Activated naive CD8-positive, alpha-beta T cell treated with anti-CD3 and anti-CD28 coated beads, Interleukin-2, amount 10 ng/mL, durations not matched to agents 7 days and 5 days (primary cell): ENCODE results near the gene SH3BP1. TPM values are rescaled to one million over a fixed set of nuclear protein-coding genes. Genes with fewer than 3 reads are reported as not detected.

Experiments
- ATAC-seq: fragments of 150-1000 bp; cut with Tn5 transposase; one replicate; pipeline ENCODE4 v1.10.0; 2021; ENCODE audit warnings: low read depth, moderate library complexity
- POLR2A ChIA-PET: fragments of 350-600 bp; sonication (Branson Sonifier 250); formaldehyde crosslinking; loops from one replicate; lab custom pipeline; 2021; ENCODE audit warnings: antibody characterized with exemption; lab: Charles Lee
- DNase-seq: peaks from one replicate; pipeline ENCODE4 v3.0.0; 2021
- H3K27ac Mint-ChIP-seq: one replicate; pipeline ENCODE4 v1.8.0; 2022; ENCODE audit warnings: mild to moderate bottlenecking, mixed read lengths
- H3K27me3 Mint-ChIP-seq: one replicate; pipeline ENCODE4 v1.8.0; 2022; ENCODE audit warnings: mild to moderate bottlenecking, moderate library complexity, mixed read lengths
- H3K36me3 Mint-ChIP-seq: one replicate; pipeline ENCODE4 v1.8.0; 2021; ENCODE audit warnings: mild to moderate bottlenecking, mixed read lengths
- H3K4me1 Mint-ChIP-seq: one replicate; pipeline ENCODE4 v1.8.0; 2021; ENCODE audit warnings: mixed read lengths
- H3K4me3 Mint-ChIP-seq: one replicate; pipeline ENCODE4 v1.8.0; 2022; ENCODE audit warnings: mild to moderate bottlenecking, moderate library complexity, mixed read lengths
- H3K9me3 Mint-ChIP-seq: one replicate; pipeline ENCODE4 v1.8.0; 2021; ENCODE audit warnings: mixed read lengths
- total RNA-seq, 2 experiments: library from RNA; stranded (reverse); gene quantifications; one replicate each; pipeline ENCODE4 v1.2.3, GENCODE V29; 2021

Gene SH3BP1
- total RNA-seq, 2 experiments from 2014 or later: 157 to 169 TPM

GRCh38 chr22:37704645-37705044, 65.2 kb downstream of the SH3BP1 start:
- peaks cover 5% of the 10 kb centered on the region for H3K4me1 Mint-ChIP-seq
- H3K4me3 Mint-ChIP-seq: no peak overlapping the region
- H3K27me3 Mint-ChIP-seq: no peaks in the 10 kb centered on the region
- no peak overlapping the region for H3K27ac Mint-ChIP-seq
- peaks cover 3% of the 10 kb centered on the region for H3K36me3 Mint-ChIP-seq
- POLR2A ChIA-PET: no interaction called here
- no peaks in the 10 kb centered on the region for H3K9me3 Mint-ChIP-seq
- no peak for DNase-seq
- ATAC-seq: no peak

- H3K36me3 Mint-ChIP-seq: peaks cover 5% of the 10 kb centered on the region
- H3K27ac Mint-ChIP-seq: no peak overlapping the region
- H3K4me1 Mint-ChIP-seq: peaks cover 5% of the 10 kb centered on the region
- POLR2A ChIA-PET: no interaction called here
- no peak overlapping the region for H3K4me3 Mint-ChIP-seq
- ATAC-seq (no peak), DNase-seq (no peak)
- no peaks in the 10 kb centered on the region for H3K9me3 Mint-ChIP-seq
- no peaks in the 10 kb centered on the region for H3K27me3 Mint-ChIP-seq
Measured at GRCh38 chr22:37705205-37705604, 65.7 kb downstream of the SH3BP1 start.

Other genes starting within 250 kb of the SH3BP1 start
- gene ELFN2, start 212.2 kb upstream of the SH3BP1 start, total RNA-seq: under 1 TPM; 0.26 to 0.47 TPM
- gene MFNG, start 153.3 kb upstream of the SH3BP1 start, total RNA-seq: 100 to 1,000 TPM; 207 to 211 TPM
- under 1 TPM; 0.30 to 0.31 TPM for gene CARD10, start 120.3 kb upstream of the SH3BP1 start, total RNA-seq
- under 1 TPM in 1 of 2 experiments, not detected in 1; 0.31 TPM for gene CDC42EP1, start 79.2 kb upstream of the SH3BP1 start, total RNA-seq
- not detected for gene LGALS2, start 59.6 kb upstream of the SH3BP1 start, total RNA-seq
- 10 to 100 TPM; 75.3 to 79.5 TPM for gene GGA1, start 30.8 kb upstream of the SH3BP1 start, total RNA-seq
- 10 to 100 TPM; 16.4 to 16.6 TPM for gene PDXP, start 19.1 kb downstream of the SH3BP1 start, total RNA-seq
- 1,000 to 10,000 TPM; 1,082 to 1,187 TPM for gene LGALS1, start 36.0 kb downstream of the SH3BP1 start, total RNA-seq
- 10 to 100 TPM; 42.8 to 50.4 TPM for gene NOL12, start 46.7 kb downstream of the SH3BP1 start, total RNA-seq
- 10 to 100 TPM; 41.4 to 44.4 TPM for gene TRIOBP, start 57.4 kb downstream of the SH3BP1 start, total RNA-seq
- 10 to 100 TPM in 1 of 2 experiments, 1 to 10 TPM in 1; 9.8 to 10.1 TPM for gene GCAT, start 168.3 kb downstream of the SH3BP1 start, total RNA-seq
- gene GALR3, start 183.7 kb downstream of the SH3BP1 start, total RNA-seq: not detected
- 10 to 100 TPM; 22.2 to 23.3 TPM for gene ANKRD54, start 204.7 kb downstream of the SH3BP1 start, total RNA-seq
- 100 to 1,000 TPM; 328 to 368 TPM for gene EIF3L, start 209.8 kb downstream of the SH3BP1 start, total RNA-seq